Measurements from ENCODE around the gene SEMA4A.

The SEMA4A gene

GRCh38 chr1:156153362-156153761, at the start of gene SEMA4A:
SEMA4A (plus strand) TSS chr1:156153585; CDS start chr1:156154579, 994 bp downstream.
- DNase-seq (ENCODE audit: low read depth): peak; percentile 90
- H3K4me3 ChIP-seq (ENCODE audit: low read depth, low read length): peak within 1 kb of the TSS; percentile 75

GRCh38 chr1:156104065-156104810, 49.1 kb upstream of the SEMA4A start:
- no peak overlapping the region for H3K4me3 ChIP-seq (ENCODE audit: low read depth, low read length)
- TF ChIP-seq CTCF (IDR thresholded peaks at IDR 0.05; ENCODE audit: control insufficient read depth, extremely low read depth, insufficient read depth): no peak
- peak; percentile 43 for DNase-seq (ENCODE audit: low read depth)

More at GRCh38 chr1:156153362-156153761, at the start of gene SEMA4A:
- no peak for TF ChIP-seq CTCF (IDR thresholded peaks at IDR 0.05; ENCODE audit: control insufficient read depth, extremely low read depth, insufficient read depth)

- no peak overlapping the region for H3K4me3 ChIP-seq (ENCODE audit: low read depth, low read length)
- no peak for TF ChIP-seq CTCF (IDR thresholded peaks at IDR 0.05; ENCODE audit: control insufficient read depth, extremely low read depth, insufficient read depth)
- no peak for DNase-seq (ENCODE audit: low read depth)
These were observed 48.2 kb upstream of the SEMA4A start for GRCh38 chr1:156104861-156105832.

GRCh38 chr1:156106624-156107488, 46.5 kb upstream of the SEMA4A start:
- no peak overlapping the region for H3K4me3 ChIP-seq (ENCODE audit: low read depth, low read length)
- no peak for DNase-seq (ENCODE audit: low read depth)
- TF ChIP-seq CTCF (IDR thresholded peaks at IDR 0.05; ENCODE audit: control insufficient read depth, extremely low read depth, insufficient read depth): no peak

GRCh38 chr1:156108057-156108456, 45.3 kb upstream of the SEMA4A start:
- DNase-seq (ENCODE audit: low read depth): no peak
- TF ChIP-seq CTCF (IDR thresholded peaks at IDR 0.05; ENCODE audit: control insufficient read depth, extremely low read depth, insufficient read depth): no peak
- H3K4me3 ChIP-seq (ENCODE audit: low read depth, low read length): no peak overlapping the region

- no peak overlapping the region for H3K4me3 ChIP-seq (ENCODE audit: low read depth, low read length)
- no peak for DNase-seq (ENCODE audit: low read depth)
- no peak for TF ChIP-seq CTCF (IDR thresholded peaks at IDR 0.05; ENCODE audit: control insufficient read depth, extremely low read depth, insufficient read depth)
These were observed 44.6 kb upstream of the SEMA4A start for GRCh38 chr1:156108664-156109241.

Measured in LNCaP clone FGC (cell line).